NCI-H345 treated with DMSO at 0.1 percent for 48 hours (cell line): Measurements from ENCODE around the gene PIM2.

Source experiments
- DNase-seq: peaks from one replicate; lab custom pipeline; 2025; ENCODE audit not compliant: unreplicated experiment; lab: John Stamatoyannopoulos, UW

PIM2 gene

DNA sequence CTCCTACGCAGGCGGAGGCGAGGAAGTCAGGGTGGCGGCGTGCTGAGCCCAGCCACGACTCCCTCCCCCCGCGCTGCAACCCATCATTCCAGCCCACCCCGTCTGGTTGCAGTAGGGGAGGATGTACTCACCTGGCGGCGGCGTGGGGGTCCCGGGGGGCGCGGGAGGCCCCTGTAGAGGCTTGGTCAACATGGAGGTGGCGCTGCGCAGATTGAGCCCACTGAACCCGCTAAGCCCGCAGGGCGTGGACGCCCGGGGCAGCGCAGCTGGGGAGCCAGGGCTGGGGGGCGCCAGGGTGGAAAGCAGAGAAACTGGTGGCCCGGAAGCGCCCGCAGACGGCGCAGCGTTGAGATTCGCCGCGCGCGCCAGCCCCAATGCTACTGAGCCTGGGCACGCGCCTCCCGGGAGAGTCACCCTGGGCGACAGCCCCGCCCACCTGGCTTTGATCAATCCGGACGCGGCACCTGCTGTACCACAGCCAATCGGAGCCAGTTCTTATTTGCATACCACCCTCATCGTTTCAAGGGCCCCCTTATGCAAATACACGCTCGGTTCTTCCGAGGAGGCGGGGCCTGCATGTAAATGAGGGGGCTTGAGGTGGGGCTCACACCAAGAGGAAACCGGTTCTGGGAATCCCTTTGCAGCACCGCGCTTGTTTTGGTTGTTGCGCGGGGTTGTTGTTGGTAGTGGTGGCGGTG is at the start of gene PIM2:
Gene PIM2, minus strand, starts transcription at position 382 of the 698 bp plus-strand sequence. Its CDS starts 190 bp downstream, at position 192.
- DNase-seq: peak; percentile 88

DNA sequence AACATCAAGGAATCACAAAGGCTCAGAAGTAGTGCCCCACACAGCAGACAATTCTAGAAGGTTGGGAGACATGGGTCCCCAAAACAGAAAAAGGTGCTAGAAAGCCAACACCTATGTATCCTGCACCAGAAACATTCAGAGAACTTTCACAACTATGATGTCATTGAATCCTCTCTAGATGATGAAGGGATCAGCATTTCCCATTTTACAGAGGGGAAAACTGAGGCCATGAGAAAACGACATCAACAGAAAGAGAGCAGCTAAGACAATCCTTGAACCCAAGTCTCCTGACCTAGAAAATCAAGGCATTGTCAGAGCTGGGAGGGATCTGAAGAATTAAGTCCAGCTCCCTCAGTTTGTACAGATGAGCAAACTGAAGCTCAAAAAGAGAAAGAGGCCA is 49.6 kb upstream of the PIM2 start:
- DNase-seq: no peak

DNA sequence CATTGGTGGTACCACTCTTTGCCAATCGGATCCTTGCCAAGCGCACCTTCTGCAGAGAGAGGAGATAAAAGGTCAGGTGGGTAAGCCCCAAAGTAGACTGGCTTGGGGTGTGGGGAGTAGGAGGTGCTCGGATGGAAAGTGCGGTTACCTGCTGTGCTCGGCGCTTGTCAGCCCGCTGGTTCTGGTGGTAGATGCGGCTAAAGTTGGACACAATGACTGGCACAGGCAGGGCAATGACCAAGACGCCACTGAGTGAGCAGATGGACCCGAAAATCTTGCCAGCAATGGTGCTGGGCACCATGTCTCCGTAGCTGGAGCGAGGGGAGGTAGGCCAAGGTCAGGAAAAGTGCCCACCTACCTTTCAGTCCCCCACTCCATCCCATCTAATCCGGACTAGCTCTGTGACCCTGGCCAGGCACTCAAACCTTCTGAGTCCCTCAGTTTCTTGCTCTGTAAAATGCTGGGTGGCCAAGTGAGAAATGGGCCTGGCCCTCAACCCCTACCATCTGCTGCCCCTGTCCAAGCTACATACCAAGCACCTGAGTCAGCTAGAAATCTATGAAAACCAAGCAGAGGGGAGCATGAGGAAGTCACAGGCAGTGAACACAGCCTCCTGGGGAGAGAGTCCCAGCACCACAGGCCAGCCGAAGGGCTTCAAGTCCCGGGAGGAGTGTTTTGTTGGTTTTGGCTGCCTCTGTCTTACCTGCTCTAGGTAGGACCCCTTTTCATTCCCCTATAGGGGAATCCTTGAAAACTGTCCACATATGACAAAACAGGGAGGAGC is 48.2 kb upstream of the PIM2 start:
- no peak for DNase-seq

DNA sequence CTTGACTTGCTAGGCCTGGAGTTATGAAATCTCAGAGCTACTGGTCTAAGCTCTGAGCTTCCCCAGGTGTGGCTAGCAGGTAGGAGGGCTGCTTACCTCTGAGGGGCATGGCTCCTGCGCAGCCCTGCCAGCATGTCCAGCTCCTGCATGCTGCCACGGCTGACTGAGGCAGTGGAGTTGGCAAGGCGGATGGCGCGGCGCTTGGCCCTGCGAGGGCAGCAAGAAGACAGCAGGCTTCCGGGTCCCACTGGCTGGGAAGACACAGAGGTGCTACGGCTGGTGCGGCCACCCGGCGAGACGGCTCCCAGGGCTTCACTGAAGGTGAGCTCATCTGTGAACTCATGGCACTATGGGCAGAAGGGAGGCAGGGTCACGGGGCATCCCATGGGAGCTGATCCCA is 47.1 kb upstream of the PIM2 start:
- DNase-seq: no peak

DNA sequence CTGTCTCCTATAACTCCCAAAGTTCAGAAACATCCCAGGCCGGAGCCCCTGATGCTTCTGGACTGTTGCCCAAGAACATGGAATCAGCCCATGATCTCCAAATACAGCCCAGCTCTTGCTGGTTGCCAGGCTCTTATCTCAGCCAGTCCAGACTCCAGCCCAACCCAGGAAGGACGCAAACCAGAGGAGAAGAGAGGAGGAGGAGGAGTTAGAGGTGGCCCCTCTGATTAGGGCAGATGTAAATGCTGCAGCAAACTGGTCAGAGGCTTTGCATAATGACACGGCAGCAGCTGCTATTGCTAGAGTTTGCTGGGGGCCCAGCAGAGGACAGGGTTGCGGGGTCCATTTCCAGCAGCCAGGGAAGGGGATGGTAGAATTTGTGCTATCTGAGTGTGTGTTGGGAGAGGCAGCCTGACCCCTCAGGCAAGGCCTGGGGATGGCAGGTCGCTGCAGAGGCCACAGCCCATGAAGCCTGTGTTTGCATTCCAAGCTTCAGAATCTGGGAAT is 42.8 kb upstream of the PIM2 start:
- DNase-seq: no peak

DNA sequence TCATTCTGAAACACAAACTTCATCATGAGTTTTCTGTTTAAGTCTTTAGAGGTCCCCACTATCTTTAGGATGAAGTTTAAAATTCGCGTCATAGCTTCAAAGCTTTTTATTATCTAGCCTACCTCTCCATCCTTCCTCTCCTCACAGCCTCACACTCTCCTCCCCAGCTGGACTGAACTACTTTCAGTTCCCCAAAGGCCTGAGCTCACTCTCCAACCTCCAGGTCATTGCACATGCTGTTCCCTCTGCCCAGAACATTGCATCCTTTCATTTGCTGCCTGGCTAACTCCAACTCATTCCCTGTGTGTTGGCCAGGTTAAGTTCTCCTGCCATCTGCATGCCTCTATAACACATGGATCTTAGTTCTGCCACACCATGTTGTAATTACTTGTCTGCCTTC is 41.5 kb upstream of the PIM2 start:
- no peak for DNase-seq

DNA sequence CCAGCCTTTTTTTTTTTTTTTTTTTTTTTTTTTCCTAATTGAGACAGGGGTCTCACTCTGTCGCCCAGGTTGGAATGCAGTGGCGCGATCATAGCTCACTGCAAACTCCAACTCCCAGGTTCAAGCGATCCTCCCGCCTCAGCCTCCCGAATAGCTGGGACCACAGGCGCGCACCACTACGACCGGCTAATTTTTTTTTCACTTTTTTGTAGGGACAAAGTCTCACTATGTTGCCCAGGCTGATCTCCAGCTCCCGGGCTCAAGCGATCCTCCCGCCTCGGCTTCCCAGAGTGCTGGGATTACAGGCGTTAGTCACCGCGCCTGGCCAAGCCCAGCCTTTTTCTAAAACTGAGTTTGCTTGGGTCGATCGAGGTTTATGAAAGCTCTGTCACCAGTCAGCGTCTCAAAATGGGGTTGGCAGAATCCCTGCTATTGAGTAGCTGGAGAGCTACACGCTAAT is 39.8 kb upstream of the PIM2 start:
- no peak for DNase-seq

DNA sequence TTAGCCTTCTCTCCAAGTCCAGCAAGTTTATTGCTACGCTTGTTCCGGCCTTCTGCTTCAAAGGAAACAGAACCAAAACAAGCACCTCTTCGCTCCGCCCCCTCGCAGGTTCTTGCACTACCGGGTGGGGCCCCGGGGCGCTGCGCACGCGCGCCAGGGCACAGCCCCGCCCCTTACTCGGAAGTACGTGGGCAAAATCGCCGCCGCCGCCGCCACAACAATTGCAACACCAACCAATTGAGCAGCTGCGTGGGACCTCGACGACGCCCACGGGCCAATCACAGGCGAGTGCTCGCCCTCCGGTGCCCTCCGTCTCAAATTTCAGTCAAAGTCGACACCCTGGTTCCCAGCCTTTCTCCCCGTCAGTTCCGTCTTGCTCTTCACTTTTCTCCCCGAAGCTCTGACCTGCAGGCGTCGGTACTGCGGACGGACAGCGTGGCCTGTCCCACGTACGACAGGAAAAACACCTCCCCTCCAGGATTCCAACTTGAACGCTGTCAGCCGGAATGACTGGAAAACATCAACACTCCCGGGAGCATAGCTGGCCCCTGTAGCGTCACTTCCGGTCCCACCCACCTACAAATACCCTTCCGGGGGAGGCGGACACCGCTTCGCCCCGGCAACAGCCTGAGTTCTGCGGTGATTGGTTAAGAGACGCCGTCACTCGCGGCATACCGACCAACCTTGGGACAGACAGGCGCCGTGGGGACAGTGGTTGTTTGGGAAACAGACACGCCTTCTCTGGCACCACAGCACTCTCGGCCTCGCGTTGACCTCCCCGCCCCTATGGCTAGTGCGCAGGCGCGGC is 39.2 kb upstream of the PIM2 start:
- peak; percentile 91 for DNase-seq

DNA sequence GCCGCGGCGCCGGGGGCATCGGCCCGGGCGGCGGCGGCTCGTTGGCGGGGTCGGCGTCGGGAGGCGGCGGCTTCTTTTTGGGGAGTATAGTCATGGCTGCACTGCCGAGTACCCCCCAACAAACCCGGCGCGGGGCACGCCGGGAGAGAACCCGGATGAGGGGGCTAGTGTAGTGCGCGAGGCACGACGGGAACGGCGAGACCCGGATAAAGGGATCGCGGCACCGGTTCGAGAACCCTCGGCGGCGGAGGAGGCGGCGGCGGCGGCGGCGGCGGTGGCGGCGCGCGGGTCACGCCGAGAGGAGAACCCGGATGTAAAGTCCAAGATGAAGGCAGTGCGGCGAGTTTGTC is 38.6 kb upstream of the PIM2 start, which contains the start of gene OTUD5:
Gene OTUD5, minus strand, starts transcription at position 131 of the 350 bp plus-strand sequence. Its CDS starts 37 bp downstream, at position 94.
- peak; percentile 50 for DNase-seq

DNA sequence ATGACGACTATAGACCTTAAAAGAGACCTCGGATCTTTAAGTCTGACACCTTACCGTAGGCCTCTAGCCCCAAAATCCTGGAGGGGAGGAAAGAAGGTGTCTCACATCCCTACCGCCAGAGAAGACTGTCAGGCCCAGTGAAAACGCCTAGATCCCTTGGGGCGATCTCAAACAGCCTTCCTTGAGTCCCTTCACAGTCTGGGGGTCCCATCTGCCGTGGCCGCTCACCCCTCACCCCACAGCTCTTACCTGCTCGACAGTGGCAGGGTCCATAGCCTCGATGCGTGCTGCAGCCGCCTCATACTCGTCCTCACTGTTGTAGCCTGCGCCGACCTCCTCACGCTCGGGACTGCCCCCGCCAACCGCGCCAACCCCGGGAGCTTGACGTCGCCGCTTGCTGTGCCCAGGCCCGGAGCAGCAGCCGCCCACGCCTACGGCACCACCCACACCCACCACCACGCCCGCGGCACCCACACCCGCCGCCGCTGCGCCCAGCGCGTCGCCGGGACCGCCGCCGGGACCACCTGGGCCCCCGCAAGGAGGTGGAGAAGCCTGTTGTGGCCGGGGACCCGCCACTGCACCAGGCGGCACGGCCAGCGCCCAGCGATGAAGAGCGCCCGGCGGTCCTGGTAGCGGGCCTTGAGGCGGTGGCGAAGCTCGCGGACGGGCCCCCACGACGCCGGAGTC is 38.0 kb upstream of the PIM2 start:
- DNase-seq: no peak

DNA sequence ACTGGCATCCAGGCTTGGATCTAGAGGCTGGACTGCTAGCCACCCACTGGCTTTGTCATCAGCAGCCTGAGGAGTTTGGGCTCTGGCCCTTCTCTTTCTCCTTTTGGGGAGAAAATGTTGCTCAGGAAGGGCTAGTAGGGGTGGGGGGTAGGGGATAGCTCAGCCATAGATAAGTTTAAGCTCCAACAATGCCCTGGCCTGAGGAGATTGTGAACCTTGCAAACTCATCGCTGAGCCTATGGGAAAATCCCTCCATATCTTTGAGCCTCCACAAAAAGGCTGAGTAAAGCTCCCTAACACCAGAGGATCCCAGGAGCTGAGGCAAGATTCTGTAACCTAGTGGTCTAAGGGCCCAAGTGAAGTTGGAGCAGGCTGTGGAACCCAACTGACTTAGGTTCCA is 29.8 kb upstream of the PIM2 start:
- DNase-seq: no peak

DNA sequence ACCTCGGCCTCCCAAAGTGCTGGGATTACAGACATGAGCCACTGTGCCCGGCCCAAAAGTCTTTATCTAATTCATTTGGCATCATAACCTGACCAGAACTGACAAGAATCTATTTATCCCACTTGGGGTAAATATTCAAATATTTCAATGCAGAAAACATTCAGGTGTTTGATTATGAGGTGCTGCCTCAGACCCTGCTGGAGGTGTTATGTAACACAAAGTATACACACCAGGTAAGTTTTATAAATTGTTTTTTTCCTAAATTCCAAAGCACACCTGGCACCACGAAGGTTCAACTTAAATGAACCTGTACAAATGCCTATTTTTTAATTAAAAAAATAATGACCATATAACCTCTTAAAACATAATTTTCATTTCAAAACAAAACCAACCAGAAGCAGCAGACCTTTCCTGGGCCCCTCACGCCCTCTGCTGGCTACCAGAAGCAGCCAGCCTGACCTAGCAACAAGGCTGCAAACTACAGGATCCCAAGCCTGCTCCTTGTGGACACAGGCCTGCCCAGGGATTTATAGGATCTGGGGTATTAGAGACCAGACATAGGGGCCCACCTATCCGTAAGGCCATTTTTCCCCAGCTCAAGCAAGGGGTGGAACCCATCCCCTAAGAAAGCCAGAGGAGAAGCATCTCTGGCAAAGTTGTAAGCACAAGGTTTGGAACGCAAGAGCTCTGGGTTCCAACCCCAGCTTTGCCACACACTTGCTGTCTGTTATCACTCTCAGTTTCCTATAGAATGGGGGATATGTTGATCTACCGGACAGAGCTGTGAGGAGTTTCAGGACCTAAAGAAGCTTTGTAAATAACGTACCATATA is 26.9 kb upstream of the PIM2 start:
- no peak for DNase-seq

DNA sequence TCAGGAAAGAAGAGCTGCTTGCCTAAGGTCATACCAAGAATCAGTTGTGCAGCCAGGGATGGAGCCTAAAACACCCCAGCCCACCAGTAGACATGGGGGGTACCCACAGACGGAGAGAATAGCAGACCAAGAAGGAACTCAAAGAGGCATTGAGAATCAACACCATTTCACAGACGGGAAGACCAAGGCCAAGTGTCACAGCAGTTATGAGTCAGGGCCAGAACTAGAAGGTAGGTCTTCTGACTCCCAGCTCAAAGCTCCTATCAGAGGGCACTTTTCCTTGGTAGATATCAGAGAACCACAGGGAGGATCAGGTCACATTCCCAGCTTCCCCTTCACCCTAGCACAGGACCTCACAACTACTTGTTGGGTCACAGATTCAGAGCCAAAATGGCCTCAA is 24.1 kb upstream of the PIM2 start:
- DNase-seq: no peak

DNA sequence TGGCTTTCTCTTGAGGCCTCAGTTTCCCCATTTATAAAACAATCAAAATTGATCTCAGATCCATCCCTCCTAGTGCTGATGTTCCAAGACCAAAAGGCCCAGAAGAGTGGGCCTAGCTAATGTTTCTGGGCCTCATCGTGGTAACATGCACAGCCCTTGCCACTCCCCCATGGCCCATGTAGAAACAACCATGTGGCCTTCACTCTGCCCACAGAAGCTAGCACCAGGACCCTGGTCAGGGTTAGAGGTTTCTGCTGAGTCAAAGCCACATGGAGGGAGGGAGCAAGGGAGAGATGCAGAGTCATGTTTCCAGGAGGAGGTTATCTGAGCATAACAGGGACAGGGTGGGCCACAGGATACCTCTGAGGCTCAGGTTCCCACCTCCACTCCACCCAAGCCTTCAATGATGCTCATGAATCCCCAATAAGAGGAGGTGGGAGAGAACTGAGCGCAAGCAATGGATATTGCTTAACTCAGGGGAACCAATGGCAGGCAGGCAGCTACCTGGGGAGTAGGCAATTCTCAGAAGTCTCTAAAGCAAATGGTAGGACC is 21.7 kb upstream of the PIM2 start:
- DNase-seq: no peak

DNA sequence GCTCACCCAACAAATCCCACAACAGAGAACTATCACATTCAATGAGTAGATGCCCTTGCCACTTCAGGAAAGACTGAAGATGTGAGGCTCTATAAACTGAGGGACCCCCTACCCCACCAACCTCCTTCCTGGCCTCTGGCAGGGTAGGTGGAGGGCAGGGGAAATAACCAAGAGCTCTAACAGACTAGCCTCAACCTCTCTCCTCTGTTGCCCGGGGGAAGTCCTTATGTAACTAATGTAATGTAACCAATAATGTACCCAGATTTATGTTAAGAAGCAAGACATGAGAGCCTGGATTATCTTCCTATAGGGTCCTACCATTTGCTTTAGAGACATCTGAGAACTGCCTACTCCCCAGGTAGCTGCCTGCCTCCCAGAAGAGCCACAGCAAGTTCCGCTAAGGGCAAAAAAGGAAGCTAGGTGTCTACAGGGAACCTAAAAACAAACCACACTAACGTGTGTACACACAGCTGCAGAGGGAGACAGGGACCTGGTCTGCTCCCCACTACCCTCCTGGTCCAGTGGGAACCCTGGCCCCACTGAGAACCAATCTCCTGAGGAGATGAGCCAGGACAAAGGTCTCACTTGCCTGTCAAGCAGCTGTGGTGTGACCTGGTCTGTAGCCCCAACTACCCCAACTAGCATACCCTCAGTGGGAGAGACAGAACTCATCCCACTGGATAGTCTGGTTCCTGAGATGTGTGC is 20.9 kb upstream of the PIM2 start:
- DNase-seq: no peak

DNA sequence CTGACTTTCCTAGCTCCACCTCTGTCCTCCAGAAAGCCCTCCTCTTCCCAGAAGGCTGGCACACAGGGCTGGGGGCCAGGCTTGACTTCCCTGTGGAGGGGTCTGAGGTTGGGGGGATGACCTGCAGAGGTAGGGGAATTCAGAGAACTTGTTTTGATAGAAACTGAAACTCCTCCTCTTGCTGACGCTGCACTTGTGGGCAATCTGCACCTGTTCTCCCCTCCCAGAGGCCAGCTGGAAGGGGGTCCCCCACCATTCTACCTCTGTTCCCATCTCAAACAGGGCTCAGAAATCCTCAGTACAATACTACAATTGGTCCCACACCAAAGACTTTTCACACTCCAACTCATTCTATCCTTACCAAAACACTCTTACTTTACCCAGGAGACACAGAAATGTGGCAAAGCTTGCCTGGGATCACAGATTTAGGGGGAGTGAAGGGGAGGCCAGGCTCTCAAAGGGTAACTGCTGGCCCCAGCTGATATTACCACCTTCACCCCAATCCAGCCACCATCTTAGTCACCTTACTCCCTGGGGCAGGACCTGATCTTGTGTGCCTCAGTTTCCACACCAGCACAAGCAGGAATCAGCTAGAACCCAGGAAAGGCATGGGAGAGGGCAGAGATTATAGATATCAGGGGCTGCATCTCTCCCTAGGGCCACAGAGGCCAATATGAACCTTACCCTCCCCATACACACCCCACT is 20.0 kb upstream of the PIM2 start:
- DNase-seq: no peak

DNA sequence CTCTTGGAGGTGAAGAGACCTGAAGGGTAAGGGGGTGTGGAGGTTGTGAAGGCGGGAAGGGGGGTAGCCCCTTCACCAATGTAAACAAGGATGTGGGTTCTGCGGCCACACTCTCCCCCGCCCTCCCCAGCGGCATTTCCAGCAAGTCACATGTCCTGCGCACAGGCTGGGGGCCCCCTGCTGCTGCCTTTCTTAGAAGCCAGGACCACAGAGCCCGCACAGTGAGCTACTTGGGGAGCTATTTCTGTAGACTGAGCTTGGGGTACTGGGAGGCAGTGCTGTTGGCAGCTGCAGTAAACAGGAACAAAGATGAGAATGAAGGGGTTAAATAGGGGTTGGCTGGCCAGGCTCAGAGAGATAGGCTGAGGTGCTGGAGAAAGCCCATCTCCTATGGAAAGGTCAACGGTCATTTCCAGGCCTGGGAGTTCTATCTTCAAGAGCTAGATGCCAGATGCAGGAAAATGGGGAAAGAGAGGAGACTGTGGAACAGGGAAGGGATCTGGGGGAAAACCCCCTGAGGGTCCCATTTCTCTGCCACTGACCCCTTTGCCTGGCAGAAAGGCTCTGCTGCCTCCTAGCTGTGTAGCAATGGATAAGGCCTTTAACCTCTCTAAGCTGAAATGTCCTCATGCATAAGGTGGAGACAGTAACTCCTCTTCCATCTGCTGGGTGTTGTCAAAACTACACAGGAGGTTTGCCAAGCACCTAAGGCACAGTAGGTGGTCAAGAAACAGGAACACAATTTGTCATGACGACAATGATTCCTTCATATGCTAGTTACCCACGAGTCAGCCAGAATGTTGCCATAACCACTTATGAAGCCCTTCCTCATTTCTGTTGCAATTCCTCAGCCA is 18.5 kb upstream of the PIM2 start:
- no peak for DNase-seq
